Measurements from ENCODE around the gene SDK2.

Gene SDK2

DNA sequence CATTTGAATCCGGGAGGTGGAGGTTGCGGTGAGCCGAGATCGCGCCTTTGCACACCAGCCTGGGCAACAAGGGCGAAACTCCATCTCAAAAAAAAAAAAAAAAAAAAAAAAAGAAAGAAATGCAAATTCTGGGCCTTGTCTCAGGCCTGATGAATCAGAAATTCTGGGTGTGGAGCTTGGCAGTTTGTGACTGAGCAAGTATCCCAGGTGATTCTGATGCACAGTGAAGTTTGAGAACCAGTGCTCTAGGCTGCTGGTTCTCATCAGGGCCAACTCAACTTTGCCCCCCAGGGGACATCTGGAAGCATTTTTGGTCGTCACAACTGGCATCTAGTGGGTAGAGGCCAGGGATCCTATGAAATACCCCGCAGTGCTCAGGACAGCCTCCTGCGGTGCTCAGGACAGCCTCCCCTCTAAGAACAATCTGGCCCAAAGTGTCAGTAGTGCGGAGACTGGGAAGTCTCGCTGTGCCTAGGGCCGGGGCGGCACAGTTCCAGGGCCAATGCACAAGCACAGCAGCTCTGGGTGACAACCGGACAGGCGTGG is 55.9 kb downstream of the SDK2 start:
- TF ChIP-seq GABPA (IDR thresholded peaks at IDR 0.05; ENCODE audit: low read depth): no peak
- TF ChIP-seq, protein P1, sequence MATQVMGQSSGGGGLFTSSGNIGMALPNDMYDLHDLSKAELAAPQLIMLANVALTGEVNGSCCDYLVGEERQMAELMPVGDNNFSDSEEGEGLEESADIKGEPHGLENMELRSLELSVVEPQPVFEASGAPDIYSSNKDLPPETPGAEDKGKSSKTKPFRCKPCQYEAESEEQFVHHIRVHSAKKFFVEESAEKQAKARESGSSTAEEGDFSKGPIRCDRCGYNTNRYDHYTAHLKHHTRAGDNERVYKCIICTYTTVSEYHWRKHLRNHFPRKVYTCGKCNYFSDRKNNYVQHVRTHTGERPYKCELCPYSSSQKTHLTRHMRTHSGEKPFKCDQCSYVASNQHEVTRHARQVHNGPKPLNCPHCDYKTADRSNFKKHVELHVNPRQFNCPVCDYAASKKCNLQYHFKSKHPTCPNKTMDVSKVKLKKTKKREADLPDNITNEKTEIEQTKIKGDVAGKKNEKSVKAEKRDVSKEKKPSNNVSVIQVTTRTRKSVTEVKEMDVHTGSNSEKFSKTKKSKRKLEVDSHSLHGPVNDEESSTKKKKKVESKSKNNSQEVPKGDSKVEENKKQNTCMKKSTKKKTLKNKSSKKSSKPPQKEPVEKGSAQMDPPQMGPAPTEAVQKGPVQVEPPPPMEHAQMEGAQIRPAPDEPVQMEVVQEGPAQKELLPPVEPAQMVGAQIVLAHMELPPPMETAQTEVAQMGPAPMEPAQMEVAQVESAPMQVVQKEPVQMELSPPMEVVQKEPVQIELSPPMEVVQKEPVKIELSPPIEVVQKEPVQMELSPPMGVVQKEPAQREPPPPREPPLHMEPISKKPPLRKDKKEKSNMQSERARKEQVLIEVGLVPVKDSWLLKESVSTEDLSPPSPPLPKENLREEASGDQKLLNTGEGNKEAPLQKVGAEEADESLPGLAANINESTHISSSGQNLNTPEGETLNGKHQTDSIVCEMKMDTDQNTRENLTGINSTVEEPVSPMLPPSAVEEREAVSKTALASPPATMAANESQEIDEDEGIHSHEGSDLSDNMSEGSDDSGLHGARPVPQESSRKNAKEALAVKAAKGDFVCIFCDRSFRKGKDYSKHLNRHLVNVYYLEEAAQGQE (IDR thresholded peaks at IDR 0.05; ENCODE audit: insufficient replicate concordance, low read depth): no peak
- TF ChIP-seq, protein P2, sequence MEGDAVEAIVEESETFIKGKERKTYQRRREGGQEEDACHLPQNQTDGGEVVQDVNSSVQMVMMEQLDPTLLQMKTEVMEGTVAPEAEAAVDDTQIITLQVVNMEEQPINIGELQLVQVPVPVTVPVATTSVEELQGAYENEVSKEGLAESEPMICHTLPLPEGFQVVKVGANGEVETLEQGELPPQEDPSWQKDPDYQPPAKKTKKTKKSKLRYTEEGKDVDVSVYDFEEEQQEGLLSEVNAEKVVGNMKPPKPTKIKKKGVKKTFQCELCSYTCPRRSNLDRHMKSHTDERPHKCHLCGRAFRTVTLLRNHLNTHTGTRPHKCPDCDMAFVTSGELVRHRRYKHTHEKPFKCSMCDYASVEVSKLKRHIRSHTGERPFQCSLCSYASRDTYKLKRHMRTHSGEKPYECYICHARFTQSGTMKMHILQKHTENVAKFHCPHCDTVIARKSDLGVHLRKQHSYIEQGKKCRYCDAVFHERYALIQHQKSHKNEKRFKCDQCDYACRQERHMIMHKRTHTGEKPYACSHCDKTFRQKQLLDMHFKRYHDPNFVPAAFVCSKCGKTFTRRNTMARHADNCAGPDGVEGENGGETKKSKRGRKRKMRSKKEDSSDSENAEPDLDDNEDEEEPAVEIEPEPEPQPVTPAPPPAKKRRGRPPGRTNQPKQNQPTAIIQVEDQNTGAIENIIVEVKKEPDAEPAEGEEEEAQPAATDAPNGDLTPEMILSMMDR (IDR thresholded peaks at IDR 0.05; ENCODE audit: insufficient read depth, low read length): no peak
- TF ChIP-seq SPI1 (IDR thresholded peaks at IDR 0.05; ENCODE audit: borderline replicate concordance, low read depth): no peak
- no peak for TF ChIP-seq POLR2AphosphoS5 (IDR thresholded peaks at IDR 0.05; ENCODE audit: low read depth)
- Histone ChIP-seq H3K27ac (replicated peaks) (no peak overlapping the region), H3K27me3 (ENCODE audit: insufficient read depth, poor library complexity, severe bottlenecking) (no peaks in the 10 kb centered on the region), H3K4me3 (replicated peaks; ENCODE audit: insufficient read depth, low read length) (no peak overlapping the region)
- DNase-seq (ENCODE audit: low read depth in 1 of 2, low spot score in 1 of 2): no peak

DNA sequence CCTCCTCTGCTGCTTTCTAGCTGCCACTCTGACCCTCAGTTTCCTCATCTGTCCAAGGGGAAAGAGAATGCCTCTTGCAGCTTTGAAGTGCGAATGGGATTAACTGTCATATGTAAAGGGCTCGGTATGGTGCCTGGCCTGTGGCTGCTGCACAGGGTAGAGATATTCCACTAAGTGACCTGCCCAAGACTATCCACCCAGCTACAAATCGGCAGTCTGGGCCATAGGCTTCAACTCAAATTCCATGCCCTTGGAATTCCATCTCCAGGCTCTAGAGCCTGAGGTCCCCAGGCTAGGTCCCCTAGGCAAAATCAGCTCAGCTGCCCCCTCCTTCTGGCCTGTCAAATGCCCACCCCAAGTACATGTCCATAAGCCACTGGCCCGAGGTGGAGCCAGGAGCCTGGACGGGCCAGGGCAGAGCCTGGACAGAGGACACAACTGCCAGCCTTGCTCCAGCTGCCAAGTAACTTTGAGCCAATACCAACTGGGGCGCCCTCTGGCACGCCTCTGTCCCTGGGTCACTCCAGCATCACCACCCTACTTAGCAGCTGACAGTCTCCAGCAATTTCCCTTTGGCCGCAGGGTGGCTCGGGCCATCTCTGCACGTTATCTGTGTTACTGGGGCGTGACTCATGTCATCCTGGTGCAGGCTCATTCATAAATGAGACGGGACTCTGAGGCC is 57.2 kb downstream of the SDK2 start:
- Histone ChIP-seq H3K27ac (replicated peaks) (no peak overlapping the region), H3K27me3 (ENCODE audit: insufficient read depth, poor library complexity, severe bottlenecking) (no peaks in the 10 kb centered on the region), H3K4me3 (replicated peaks; ENCODE audit: insufficient read depth, low read length) (no peak overlapping the region)
- DNase-seq (ENCODE audit: low read depth in 1 of 2, low spot score in 1 of 2): no peak
- TF ChIP-seq, protein P1 (IDR thresholded peaks at IDR 0.05; ENCODE audit: insufficient replicate concordance, low read depth): no peak
- TF ChIP-seq POLR2AphosphoS5 (IDR thresholded peaks at IDR 0.05; ENCODE audit: low read depth): no peak

DNA sequence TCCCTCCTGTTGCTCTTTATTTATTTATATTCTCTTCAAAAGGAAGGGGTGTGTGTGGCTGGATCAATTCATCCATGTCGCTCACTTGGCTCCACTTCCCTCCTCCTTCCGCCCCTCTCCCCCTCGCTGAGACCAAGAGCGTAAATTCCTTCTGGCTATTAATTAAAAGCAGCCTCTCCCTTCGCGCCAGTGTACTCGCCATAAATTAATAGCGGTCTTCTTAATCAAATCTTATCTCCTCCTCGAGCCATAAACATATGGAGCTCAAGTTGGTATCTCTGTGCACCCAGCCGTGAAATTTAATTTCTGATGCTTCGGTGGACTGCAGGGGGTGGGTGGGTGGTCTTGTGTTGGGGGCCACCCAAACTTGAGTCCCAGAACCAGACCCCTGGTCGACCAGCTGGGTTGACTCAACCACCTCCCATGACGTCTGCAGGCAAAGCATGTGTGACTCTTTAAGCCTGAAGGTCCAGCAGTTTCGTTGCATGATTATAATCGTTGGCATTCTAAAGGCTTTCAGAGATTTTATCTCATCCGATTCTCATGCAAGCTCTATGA is 57.9 kb downstream of the SDK2 start:
- no peak for DNase-seq (ENCODE audit: low read depth in 1 of 2, low spot score in 1 of 2)
- H3K27me3 ChIP-seq (ENCODE audit: insufficient read depth, poor library complexity, severe bottlenecking): no peaks in the 10 kb centered on the region
- TF ChIP-seq, protein P1 (IDR thresholded peaks at IDR 0.05; ENCODE audit: insufficient replicate concordance, low read depth): no peak
- no peak for TF ChIP-seq POLR2AphosphoS5 (IDR thresholded peaks at IDR 0.05; ENCODE audit: low read depth)
- TF ChIP-seq GABPA (IDR thresholded peaks at IDR 0.05; ENCODE audit: low read depth): no peak
- TF ChIP-seq SPI1 (IDR thresholded peaks at IDR 0.05; ENCODE audit: borderline replicate concordance, low read depth): no peak
- TF ChIP-seq, protein P2 (IDR thresholded peaks at IDR 0.05; ENCODE audit: insufficient read depth, low read length): no peak
- H3K27ac ChIP-seq (replicated peaks): no peak overlapping the region
- no peak overlapping the region for H3K4me3 ChIP-seq (replicated peaks; ENCODE audit: insufficient read depth, low read length)
